Uterus (tissue), 4 donors: ENCODE results near the gene PHLPP2. TPM values are rescaled to one million over a fixed set of nuclear protein-coding genes. Genes with fewer than 3 reads are reported as not detected.

Source experiments
- DNase-seq, 2 donors: peaks; one replicate each; pipeline ENCODE4 v3.0.0-alpha.2; 2019 to 2020
- H3K27ac ChIP-seq, 2 donors: fragments of 200-600 bp; sonication (generic); 1 replicate in 1 of 2; 2 replicates in 1 of 2; pipeline ENCODE4 v1.5.1; 2016 to 2018
- H3K27me3 ChIP-seq, 2 donors: fragments of 200-600 bp; sonication (generic); one replicate each; pipeline ENCODE4 v1.5.1; 2018 to 2019; ENCODE audit warnings: control low read depth in 1 of 2
- H3K36me3 ChIP-seq, 2 donors: fragments of 200-600 bp; sonication (generic); one replicate each; pipeline ENCODE4 v1.5.1; 2019; ENCODE audit warnings: control low read depth in 1 of 2
- H3K4me1 ChIP-seq, 2 donors: fragments of 200-600 bp; sonication (generic); one replicate each; pipeline ENCODE4 v1.5.1; 2018 to 2019; ENCODE audit warnings: control low read depth in 1 of 2
- H3K4me3 ChIP-seq, 2 donors: fragments of 200-600 bp; sonication (generic); 1 replicate in 1 of 2; 2 replicates in 1 of 2; pipeline ENCODE4 v1.5.1; 2018 to 2019; ENCODE audit warnings: mild to moderate bottlenecking in 1 of 2
- H3K9me3 ChIP-seq, 2 donors: fragments of 200-600 bp; sonication (generic); one replicate each; pipeline ENCODE4 v1.5.1; 2019; ENCODE audit warnings: control low read depth in 1 of 2
- CTCF ChIP-seq, 4 experiments: fragments of 200-600 bp in 2 of 4; fragments of 450-650 bp in 2 of 4; sonication (generic) in 2 of 4; IDR thresholded peaks; one replicate each; pipeline ENCODE4 v1.5.1; 2016 to 2019; ENCODE audit warnings: antibody characterized with exemption in 4 of 4, mild to moderate bottlenecking in 2 of 4, moderate library complexity in 1 of 4
- POLR2A ChIP-seq, 2 donors: fragments of 450-650 bp; IDR thresholded peaks; one replicate each; pipeline ENCODE4 v1.6.1; 2016; ENCODE audit warnings: antibody characterized with exemption in 2 of 2, mild to moderate bottlenecking in 1 of 2, moderate library complexity in 1 of 2
- intact Hi-C: fragments of 100-400 bp; cut with DNase I; formaldehyde crosslinking; loops from one replicate; pipeline ENCODE4 v1.15.1; 2023; ENCODE audit warnings: low total_unique reads
- total RNA-seq, 4 donors: library from RNA; depleted of rRNA in 3 of 4; stranded (reverse); fragments of >200 nt in 3 of 4; gene quantifications; one replicate each; pipeline versions ENCODE4 v1.1.0 to v1.2.4, GENCODE V29; 2014 to 2023
- donor health status: DM: yes; HTN: yes; CAD: no.

PHLPP2 gene
- total RNA-seq, 4 donors from 2014 or later: 2.0 to 22.3 (median 10.7) TPM

GRCh38 chr16:71707199-71707598, 17.3 kb downstream of the PHLPP2 start:
- intact Hi-C loops: no loop called here
- Histone ChIP-seq H3K27me3 (no peaks in the 10 kb centered on the region), H3K4me1 (no peaks in the 10 kb centered on the region), H3K9me3 (no peaks in the 10 kb centered on the region), H3K4me3 (no peak overlapping the region), H3K36me3 (no peaks in the 10 kb centered on the region), H3K27ac (no peak overlapping the region)
- no peak for TF ChIP-seq CTCF (IDR thresholded peaks at IDR 0.05)
- no peak for TF ChIP-seq POLR2A (IDR thresholded peaks at IDR 0.05)
- DNase-seq: no peak

- TF ChIP-seq POLR2A (IDR thresholded peaks at IDR 0.05) (no peak), CTCF (IDR thresholded peaks at IDR 0.05) (no peak)
- Histone ChIP-seq H3K27ac (no peak overlapping the region), H3K4me3 (no peak overlapping the region), H3K27me3 (no peaks in the 10 kb centered on the region), H3K36me3 (no peaks in the 10 kb centered on the region), H3K4me1 (no peaks in the 10 kb centered on the region), H3K9me3 (no peaks in the 10 kb centered on the region)
- no peak for DNase-seq
- intact Hi-C loops: no loop called here
These were observed 18.5 kb downstream of the PHLPP2 start for GRCh38 chr16:71706046-71706445.

GRCh38 chr16:71703333-71703732, 21.2 kb downstream of the PHLPP2 start:
- Histone ChIP-seq H3K27me3 (no peaks in the 10 kb centered on the region), H3K27ac (no peak overlapping the region), H3K4me3 (no peak overlapping the region), H3K4me1 (no peaks in the 10 kb centered on the region), H3K9me3 (no peaks in the 10 kb centered on the region), H3K36me3 (no peaks in the 10 kb centered on the region)
- DNase-seq: no peak
- no peak for TF ChIP-seq CTCF (IDR thresholded peaks at IDR 0.05)
- no peak for TF ChIP-seq POLR2A (IDR thresholded peaks at IDR 0.05)
- intact Hi-C loops: no loop called here

- H3K9me3 ChIP-seq: no peaks in the 10 kb centered on the region
- no peaks in the 10 kb centered on the region for H3K36me3 ChIP-seq
- no peak for TF ChIP-seq POLR2A (IDR thresholded peaks at IDR 0.05)
- no peak for TF ChIP-seq CTCF (IDR thresholded peaks at IDR 0.05)
- no peak overlapping the region for H3K4me3 ChIP-seq
- no peaks in the 10 kb centered on the region for H3K27me3 ChIP-seq
- no peak overlapping the region for H3K27ac ChIP-seq
- no peak for DNase-seq
- H3K4me1 ChIP-seq: no peaks in the 10 kb centered on the region
- intact Hi-C loops: no loop called here
These were observed 23.7 kb downstream of the PHLPP2 start for GRCh38 chr16:71700831-71701230.

- no peaks in the 10 kb centered on the region for H3K4me1 ChIP-seq
- no peaks in the 10 kb centered on the region for H3K36me3 ChIP-seq
- H3K27me3 ChIP-seq: no peaks in the 10 kb centered on the region
- no peak overlapping the region for H3K4me3 ChIP-seq
- H3K9me3 ChIP-seq: no peaks in the 10 kb centered on the region
- intact Hi-C loops: no loop called here
- TF ChIP-seq POLR2A (IDR thresholded peaks at IDR 0.05) (no peak), CTCF (IDR thresholded peaks at IDR 0.05) (no peak)
- no peak for DNase-seq
- no peak overlapping the region for H3K27ac ChIP-seq
These were observed 26.0 kb downstream of the PHLPP2 start for GRCh38 chr16:71698491-71698890.
